Skeletal muscle tissue (tissue), 4 donors: Measurements from ENCODE around the gene JCHAIN. TPM values are rescaled to one million over a fixed set of nuclear protein-coding genes. Genes with fewer than 3 reads are reported as not detected.
"Not testable (repeated sequence)": the region's sequence is repeated elsewhere in the genome, so short reads cannot be mapped to it uniquely, and the experiment has no call there.

Experiments used
- H3K27ac ChIP-seq: one replicate; pipeline ENCODE4 v1.7.0; 2013; ENCODE audit warnings: mild to moderate bottlenecking, low read depth, low read length, inconsistent platforms
- H3K27me3 ChIP-seq, 3 donors: one replicate each; pipeline ENCODE4 v1.7.0; 2013; ENCODE audit warnings: low read length in 3 of 3; ENCODE audit not compliant: control insufficient read depth in 3 of 3, insufficient read depth in 3 of 3
- H3K36me3 ChIP-seq, 3 donors: one replicate each; pipeline ENCODE4 v1.7.0; 2013; ENCODE audit warnings: low read length in 3 of 3; ENCODE audit not compliant: control insufficient read depth in 3 of 3, insufficient read depth in 3 of 3
- H3K4me1 ChIP-seq, 3 donors: one replicate each; pipeline ENCODE4 v1.7.0; 2013; ENCODE audit warnings: low read length in 3 of 3, mild to moderate bottlenecking in 3 of 3; ENCODE audit not compliant: control insufficient read depth in 3 of 3, insufficient read depth in 3 of 3
- H3K4me3 ChIP-seq, 3 donors: one replicate each; pipeline ENCODE4 v1.7.0; 2013; ENCODE audit warnings: low read length in 3 of 3
- H3K9ac ChIP-seq, 3 donors: one replicate each; pipeline ENCODE4 v1.7.0; 2013; ENCODE audit warnings: low read length in 3 of 3, mild to moderate bottlenecking in 3 of 3, moderate library complexity in 2 of 3, low read depth in 1 of 3
- H3K9me3 ChIP-seq, 3 donors: one replicate each; pipeline ENCODE4 v1.7.0; 2013; ENCODE audit warnings: low read length in 3 of 3; ENCODE audit not compliant: control insufficient read depth in 3 of 3
- total RNA-seq: library from RNA; depleted of rRNA; stranded (reverse); fragments of >200 nt; gene quantifications from one replicate; pipeline ENCODE4 v1.2.3, GENCODE V29; 2014
- donor health status: Osteomylitis.

JCHAIN gene
- total RNA-seq, 1 donor from 2014 or later, result 2.1 TPM

- H3K36me3 ChIP-seq, result no peaks in the 10 kb centered on the region
- no peak overlapping the region for H3K9ac ChIP-seq
- H3K4me3 ChIP-seq, result no peak overlapping the region
- no peaks in the 10 kb centered on the region for H3K4me1 ChIP-seq
- no peaks in the 10 kb centered on the region for H3K27me3 ChIP-seq
- no peak overlapping the region for H3K27ac ChIP-seq
- H3K9me3 ChIP-seq, result no peaks in the 10 kb centered on the region
Measured at GRCh38 chr4:70674731-70675130, 8.4 kb upstream of the JCHAIN start.

DNA sequence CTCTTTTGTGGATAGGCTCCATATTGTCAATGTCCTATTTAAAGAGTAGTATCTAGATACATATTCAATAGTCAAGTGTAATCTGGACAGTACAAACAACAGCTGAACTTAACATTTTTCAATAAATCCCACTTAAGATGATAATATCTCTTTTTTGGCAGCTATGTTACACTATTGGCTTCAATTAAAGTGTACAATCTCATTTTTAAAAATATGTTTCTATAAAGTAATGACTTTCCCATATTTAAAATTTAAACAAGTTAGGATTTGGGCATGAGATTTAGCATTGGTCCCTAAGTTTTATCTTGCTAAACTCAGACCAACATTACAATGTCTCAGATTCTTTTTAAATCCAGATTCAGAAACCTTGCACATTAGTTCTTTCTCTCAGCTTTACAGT lies 7.9 kb upstream of the JCHAIN start:
- H3K27me3 ChIP-seq, result no peaks in the 10 kb centered on the region
- no peaks in the 10 kb centered on the region for H3K36me3 ChIP-seq
- no peak overlapping the region for H3K9ac ChIP-seq
- no peak overlapping the region for H3K27ac ChIP-seq
- H3K4me1 ChIP-seq, result no peaks in the 10 kb centered on the region
- no peaks in the 10 kb centered on the region for H3K9me3 ChIP-seq
- H3K4me3 ChIP-seq, result no peak overlapping the region

GRCh38 chr4:70671091-70671490 lies 4.8 kb upstream of the JCHAIN start:
- no peak overlapping the region for H3K27ac ChIP-seq
- no peaks in the 10 kb centered on the region for H3K36me3 ChIP-seq
- H3K27me3 ChIP-seq, result no peaks in the 10 kb centered on the region
- H3K9ac ChIP-seq, result no peak overlapping the region
- no peaks in the 10 kb centered on the region for H3K4me1 ChIP-seq
- no peak overlapping the region for H3K4me3 ChIP-seq
- H3K9me3 ChIP-seq, result no peaks in the 10 kb centered on the region

- no peak overlapping the region for H3K9ac ChIP-seq
- H3K36me3 ChIP-seq, result no peaks in the 10 kb centered on the region
- no peaks in the 10 kb centered on the region for H3K27me3 ChIP-seq
Measured at GRCh38 chr4:70670332-70671014, 4.2 kb upstream of the JCHAIN start.

GRCh38 chr4:70667740-70668535 lies 1.6 kb upstream of the JCHAIN start:
- H3K4me3 ChIP-seq, result no peak overlapping the region

More at GRCh38 chr4:70670332-70671014, 4.2 kb upstream of the JCHAIN start:
- Histone ChIP-seq H3K4me1 (no peaks in the 10 kb centered on the region), H3K9me3 (no peaks in the 10 kb centered on the region), H3K27ac (no peak overlapping the region), H3K4me3 (no peak overlapping the region)

GRCh38 chr4:70661309-70661922 lies 4.9 kb downstream of the JCHAIN start:
- not testable (repeated sequence) for H3K9ac ChIP-seq, H3K9me3 ChIP-seq, H3K36me3 ChIP-seq, H3K27ac ChIP-seq, H3K4me1 ChIP-seq, H3K4me3 ChIP-seq, H3K27me3 ChIP-seq

More at GRCh38 chr4:70667740-70668535, 1.6 kb upstream of the JCHAIN start:
- Histone ChIP-seq H3K9me3 (no peaks in the 10 kb centered on the region), H3K36me3 (no peaks in the 10 kb centered on the region), H3K4me1 (no peaks in the 10 kb centered on the region), H3K27me3 (no peaks in the 10 kb centered on the region), H3K27ac (no peak overlapping the region), H3K9ac (no peak overlapping the region)

- Histone ChIP-seq H3K4me3 (no peak overlapping the region), H3K9ac (no peak overlapping the region), H3K27me3 (no peaks in the 10 kb centered on the region), H3K4me1 (no peaks in the 10 kb centered on the region), H3K9me3 (no peaks in the 10 kb centered on the region), H3K27ac (no peak overlapping the region), H3K36me3 (no peaks in the 10 kb centered on the region)
Measured at GRCh38 chr4:70660106-70660505, 6.2 kb downstream of the JCHAIN start.

GRCh38 chr4:70658418-70658817 lies 7.9 kb downstream of the JCHAIN start:
- Histone ChIP-seq H3K27ac (no peak overlapping the region), H3K36me3 (no peaks in the 10 kb centered on the region), H3K27me3 (no peaks in the 10 kb centered on the region), H3K9me3 (no peaks in the 10 kb centered on the region), H3K4me3 (no peak overlapping the region), H3K4me1 (no peaks in the 10 kb centered on the region), H3K9ac (no peak overlapping the region)

- Histone ChIP-seq H3K4me3 (no peak overlapping the region), H3K4me1 (no peaks in the 10 kb centered on the region), H3K27ac (no peak overlapping the region), H3K9me3 (no peaks in the 10 kb centered on the region), H3K27me3 (no peaks in the 10 kb centered on the region), H3K9ac (no peak overlapping the region), H3K36me3 (no peaks in the 10 kb centered on the region)
Measured at GRCh38 chr4:70657326-70657725, 9.0 kb downstream of the JCHAIN start.

DNA sequence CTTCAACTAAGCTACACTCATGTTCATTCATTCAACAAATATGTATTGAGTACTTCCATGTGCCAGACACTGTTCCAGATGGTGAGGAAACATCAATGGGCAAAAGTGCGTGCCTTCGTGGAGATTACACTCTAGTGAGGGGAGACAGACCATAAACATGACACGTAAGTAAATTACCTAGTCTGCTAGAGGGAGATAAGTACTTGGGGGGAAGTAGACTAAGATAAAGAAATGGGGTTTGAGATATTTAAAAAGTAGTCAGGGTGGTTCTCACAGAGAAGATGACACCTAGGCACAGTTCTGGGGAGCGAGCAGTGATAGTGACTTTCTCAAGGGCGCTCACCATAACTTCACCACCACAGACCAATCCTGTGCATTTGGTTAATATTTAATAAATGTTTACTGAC lies 11.7 kb downstream of the JCHAIN start:
- Histone ChIP-seq H3K36me3 (no peaks in the 10 kb centered on the region), H3K4me1 (peaks cover 0 to 2% (median 0%) of the 10 kb centered on the region in 3 donors), H3K9ac (no peak overlapping the region), H3K4me3 (no peak overlapping the region), H3K9me3 (no peaks in the 10 kb centered on the region), H3K27ac (no peak overlapping the region), H3K27me3 (no peaks in the 10 kb centered on the region)
